ENCODE results near the gene RIPOR3. TPM values are rescaled to one million over a fixed set of nuclear protein-coding genes. Genes with fewer than 3 reads are reported as not detected.

Gene RIPOR3
- polyA plus RNA-seq, 1 of the 3 experiments (the other 2 are of a cell fraction): 1.2 TPM

- TF ChIP-seq IRF3 (IDR thresholded peaks at IDR 0.05; ENCODE audit: low read depth, low read length) (peak; percentile 26; the same call in 1 of the 2 replicates), GABPA (IDR thresholded peaks at IDR 0.05; ENCODE audit: low read depth) (peak; percentile 69), TEAD4 (IDR thresholded peaks at IDR 0.05; ENCODE audit: borderline replicate concordance, insufficient read depth) (no peak), RAD21 (IDR thresholded peaks at IDR 0.05; ENCODE audit: low read length) (no peak), POLR2AphosphoS5 (IDR thresholded peaks at IDR 0.05; ENCODE audit: low read depth, low read length) (no peak; the same call in 1 of the 2 replicates), RFX5 (IDR thresholded peaks at IDR 0.05; ENCODE audit: low read length) (peak; percentile 68; the same call in 1 of the 2 replicates), TAF1 (IDR thresholded peaks at IDR 0.05; ENCODE audit: borderline replicate concordance, low read depth, low read length) (no peak), EP300 (IDR thresholded peaks at IDR 0.05; ENCODE audit: borderline replicate concordance in 1 of 2, low read depth in 1 of 2, low read length in 1 of 2) (no peak), ELF1 (IDR thresholded peaks at IDR 0.05) (peak; percentile 13; the same call in 1 of the 2 replicates), YY1 (IDR thresholded peaks at IDR 0.05; ENCODE audit: low read depth) (no peak), SIN3A (IDR thresholded peaks at IDR 0.05; ENCODE audit: borderline replicate concordance, low read depth, low read length) (no peak), MXI1 (IDR thresholded peaks at IDR 0.05; ENCODE audit: low read depth, low read length) (peak; percentile 33; the same call in 1 of the 2 replicates), RCOR1 (IDR thresholded peaks at IDR 0.05; ENCODE audit: low read length) (no peak), USF2 (IDR thresholded peaks at IDR 0.05; ENCODE audit: borderline replicate concordance, low read depth, low read length) (no peak), JUND (IDR thresholded peaks at IDR 0.05) (no peak), TCF12 (IDR thresholded peaks at IDR 0.05) (no peak), FOXM1 (IDR thresholded peaks at IDR 0.05; ENCODE audit: low read depth) (no peak), REST (IDR thresholded peaks at IDR 0.05; ENCODE audit: low read depth, low read length) (no peak), PBX3 (IDR thresholded peaks at IDR 0.05) (no peak), USF1 (IDR thresholded peaks at IDR 0.05; ENCODE audit: borderline replicate concordance, low read depth) (peak; percentile 25; the same call in 1 of the 2 replicates)
Observed at GRCh38 chr20:50731055-50731929, 40.0 kb upstream of the RIPOR3 start, which contains the start of gene PARD6B (continued).

Data from SK-N-SH (cell line).